Esophagus muscularis mucosa (tissue), 4 donors: ENCODE measurements around the gene CD244. TPM values are rescaled to one million over a fixed set of nuclear protein-coding genes. Genes with fewer than 3 reads are reported as not detected.
A peak's percentile ranks its signal among the peaks of the same experiment; 100 is the strongest.

Experiments used
- DNase-seq: peaks from one replicate; pipeline ENCODE4 v3.0.0-alpha.2; 2017; ENCODE audit errors: extremely low spot score
- H3K27ac ChIP-seq, 4 donors: fragments of 200-600 bp; sonication (generic); replicated peaks in 1 of 4; 1 replicate in 3 of 4; 2 replicates in 1 of 4; pipeline ENCODE4 v1.5.1; 2016 to 2019; ENCODE audit warnings: mild to moderate bottlenecking in 1 of 4
- H3K27me3 ChIP-seq, 4 donors: fragments of 200-600 bp; sonication (generic); one replicate each; pipeline versions ENCODE4 v1.5.1 to v1.6.0; 2016 to 2019
- H3K36me3 ChIP-seq, 4 donors: fragments of 200-600 bp; sonication (generic); one replicate each; pipeline ENCODE4 v1.5.1; 2016 to 2019
- H3K4me1 ChIP-seq, 4 donors: fragments of 200-600 bp; sonication (generic); one replicate each; pipeline ENCODE4 v1.5.1; 2016 to 2019
- H3K4me3 ChIP-seq, 4 donors: fragments of 200-600 bp; sonication (generic); 1 replicate in 2 of 4; 2 replicates in 2 of 4; pipeline ENCODE4 v1.5.1; 2016 to 2019; ENCODE audit warnings: mild to moderate bottlenecking in 4 of 4, moderate library complexity in 1 of 4
- H3K9me3 ChIP-seq, 4 donors: fragments of 200-600 bp; sonication (generic); 1 replicate in 3 of 4; 2 replicates in 1 of 4; pipeline ENCODE4 v1.5.1; 2016 to 2019
- CTCF ChIP-seq, 3 experiments: fragments of 200-600 bp in 2 of 3; fragments of 450-650 bp in 1 of 3; sonication (generic) in 2 of 3; IDR thresholded peaks; one replicate each; pipeline ENCODE4 v1.5.1; 2017 to 2019; ENCODE audit warnings: antibody characterized with exemption in 3 of 3, mild to moderate bottlenecking in 2 of 3, moderate library complexity in 1 of 3
- EP300 ChIP-seq: sonication (generic); formaldehyde crosslinking; IDR thresholded peaks from one replicate; pipeline ENCODE4 v1.6.1; 2017; ENCODE audit warnings: antibody characterized with exemption
- POLR2A ChIP-seq: fragments of 450-650 bp; IDR thresholded peaks from one replicate; pipeline ENCODE4 v1.6.1; 2017; ENCODE audit warnings: antibody characterized with exemption, moderate library complexity, mild to moderate bottlenecking, low read depth
- POLR2AphosphoS5 ChIP-seq, 2 donors: sonication (generic); formaldehyde crosslinking; IDR thresholded peaks; one replicate each; pipeline ENCODE4 v1.6.1; 2017; ENCODE audit warnings: antibody characterized with exemption in 2 of 2
- WGBS: methylation state at CpG from one replicate; pipeline ENCODE4 v1.1.5; 2018; 5-methylcytosine and 5-hydroxymethylcytosine counted together
- intact Hi-C: fragments of 100-400 bp; cut with DNase I; formaldehyde crosslinking; loops from one replicate; pipeline ENCODE4 v1.15.1; 2023
- total RNA-seq, 4 donors: library from RNA; depleted of rRNA; stranded (reverse); fragments of >200 nt; gene quantifications; one replicate each; pipeline versions ENCODE4 v1.1.0 to v1.2.1, GENCODE V29; 2016

CD244 gene
- total RNA-seq, 4 donors from 2014 or later = 0.13 to 0.83 (median 0.34) TPM; not detected in 1

GRCh38 chr1:160866695-160867260 is 4.1 kb upstream of the CD244 start:
- Histone ChIP-seq H3K4me3 (no peak overlapping the region), H3K9me3 (no peaks in the 10 kb centered on the region), H3K27ac (no peak overlapping the region), H3K27me3 (peaks cover 0 to 16% (median 0%) of the 10 kb centered on the region in 4 donors), H3K4me1 (no peaks in the 10 kb centered on the region), H3K36me3 (no peaks in the 10 kb centered on the region)
- intact Hi-C loops = no loop called here
- DNase-seq = peak; percentile 14
- TF ChIP-seq POLR2AphosphoS5 (IDR thresholded peaks at IDR 0.05) = no peak
- TF ChIP-seq CTCF (IDR thresholded peaks at IDR 0.05) = no peak
- TF ChIP-seq POLR2A = no peak
- TF ChIP-seq EP300 = no peak
- WGBS = 44% methylated on average over 6 of the region's 6 CpGs

- no peaks in the 10 kb centered on the region for H3K9me3 ChIP-seq
- TF ChIP-seq POLR2AphosphoS5 (IDR thresholded peaks at IDR 0.05) = no peak
- no peak for TF ChIP-seq POLR2A
- no peak for TF ChIP-seq EP300
- no peak for TF ChIP-seq CTCF (IDR thresholded peaks at IDR 0.05)
- intact Hi-C loops = no loop called here
Observed at GRCh38 chr1:160866001-160866694, 3.5 kb upstream of the CD244 start.

DNA sequence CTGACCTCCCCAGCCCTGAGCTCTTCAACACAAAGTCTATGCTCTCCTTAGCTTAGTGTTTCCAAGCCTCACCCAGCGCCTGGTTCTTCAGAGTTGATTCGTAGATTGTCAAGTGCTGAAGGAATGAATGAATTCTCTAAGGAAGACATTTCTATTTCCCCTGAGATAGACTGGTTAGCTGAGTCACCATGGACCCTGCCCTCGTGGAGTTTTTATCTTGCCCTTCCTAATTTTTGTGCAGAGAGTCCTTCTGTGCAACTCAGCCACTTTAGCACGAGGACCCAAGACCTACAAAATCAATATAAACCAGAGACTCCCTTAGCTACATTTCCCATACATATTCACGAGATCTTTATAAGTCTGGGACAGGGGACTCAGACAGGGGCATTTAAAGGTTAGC is 2.6 kb upstream of the CD244 start:
- peaks cover 0 to 25% (median 0%) of the 10 kb centered on the region in 4 donors for H3K27me3 ChIP-seq
- WGBS = 78% methylated on average over 5 of the region's 5 CpGs
- H3K9me3 ChIP-seq = no peaks in the 10 kb centered on the region
- TF ChIP-seq POLR2A (no peak), CTCF (IDR thresholded peaks at IDR 0.05) (no peak), EP300 (no peak), POLR2AphosphoS5 (IDR thresholded peaks at IDR 0.05) (no peak)
- H3K36me3 ChIP-seq = no peaks in the 10 kb centered on the region
- H3K4me3 ChIP-seq = no peak overlapping the region
- DNase-seq = peak; percentile 68
- H3K4me1 ChIP-seq = no peaks in the 10 kb centered on the region
- H3K27ac ChIP-seq = no peak overlapping the region
- intact Hi-C loops = no loop called here

More at GRCh38 chr1:160866001-160866694, 3.5 kb upstream of the CD244 start:
- peaks cover 0 to 23% (median 0%) of the 10 kb centered on the region in 4 donors for H3K27me3 ChIP-seq
- no peak overlapping the region for H3K27ac ChIP-seq
- no peaks in the 10 kb centered on the region for H3K36me3 ChIP-seq
- no peak overlapping the region for H3K4me3 ChIP-seq
- peak; percentile 47 for DNase-seq
- no peaks in the 10 kb centered on the region for H3K4me1 ChIP-seq

DNA sequence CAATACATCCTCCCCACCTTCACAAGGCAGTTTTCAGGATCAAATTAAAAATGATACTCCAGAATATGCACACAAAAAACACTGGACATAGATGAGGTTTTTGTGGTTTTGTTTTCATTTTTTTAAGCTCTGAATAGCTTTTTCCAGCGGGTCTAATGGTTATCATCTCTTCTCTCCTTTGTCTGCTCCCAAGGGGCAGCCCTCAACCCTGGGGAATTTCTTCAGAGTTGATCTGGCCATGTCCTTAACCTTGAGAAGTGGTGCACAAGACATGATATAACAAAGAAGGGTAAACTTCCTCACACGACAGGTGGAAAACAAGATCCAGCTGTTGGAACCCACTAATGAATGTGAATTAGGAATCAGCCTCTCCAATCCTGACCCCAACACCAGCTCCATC is 1.5 kb upstream of the CD244 start:
- no peaks in the 10 kb centered on the region for H3K36me3 ChIP-seq
- H3K4me3 ChIP-seq = no peak overlapping the region
- no peak for TF ChIP-seq CTCF (IDR thresholded peaks at IDR 0.05)
- no peak for TF ChIP-seq EP300
- TF ChIP-seq POLR2AphosphoS5 (IDR thresholded peaks at IDR 0.05) = no peak
- no peak for TF ChIP-seq POLR2A
- 45% methylated on average over 2 of the region's 2 CpGs for WGBS
- no peaks in the 10 kb centered on the region for H3K9me3 ChIP-seq
- H3K27ac ChIP-seq = no peak overlapping the region
- no peaks in the 10 kb centered on the region for H3K4me1 ChIP-seq
- peaks cover 0 to 25% (median 0%) of the 10 kb centered on the region in 4 donors for H3K27me3 ChIP-seq
- peak; percentile 53 for DNase-seq
- intact Hi-C loops = no loop called here
